ENCODE data around the gene STX19. TPM values are rescaled to one million over a fixed set of nuclear protein-coding genes. Genes with fewer than 3 reads are reported as not detected.

STX19 gene
- total RNA-seq, 2 experiments from 2014 or later, result not detected

DNA sequence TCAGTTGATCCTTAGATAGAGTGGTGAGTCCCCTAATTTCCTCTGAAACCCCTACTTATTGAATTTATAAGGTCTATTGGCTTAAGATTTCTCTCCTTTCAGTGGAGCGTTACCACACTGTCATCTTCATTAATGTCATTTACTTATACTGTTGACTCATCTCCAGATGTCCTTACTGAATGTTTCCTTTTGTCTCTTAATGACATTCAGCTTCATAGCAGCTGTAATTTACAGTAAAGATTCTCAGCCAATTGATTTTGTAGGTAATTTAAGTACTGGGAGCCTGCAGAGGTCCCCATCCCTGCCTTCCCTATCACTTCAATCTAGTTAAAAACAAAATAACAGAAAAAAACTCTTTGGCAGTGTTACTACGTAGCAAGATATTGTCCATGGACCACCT, 18.8 kb downstream of the STX19 start:
- intact Hi-C loops (cut with micrococcal nuclease; ENCODE audit: unreplicated experiment), result loop anchor here (10.0 kb wide), 1 partner anchor 65 kb away; no protein-coding TSS in a partner anchor
- Histone ChIP-seq H3K4me3 (ENCODE audit: low read depth, low read length, poor library complexity, severe bottlenecking) (no peak overlapping the region), H3K4me2 (ENCODE audit: low read length) (no peak overlapping the region), H3K36me3 (ENCODE audit: insufficient read depth, low read length) (no peaks in the 10 kb centered on the region; the same call in 1 of the 2 replicates), H3K9me2 (ENCODE audit: insufficient read depth, low read length) (no peaks in the 10 kb centered on the region), H2AFZ (ENCODE audit: low read length) (no peak overlapping the region), H3K27ac (ENCODE audit: low read depth, low read length, poor library complexity, severe bottlenecking) (no peak overlapping the region), H3K79me2 (ENCODE audit: insufficient read depth, low read depth, low read length) (no peaks in the 10 kb centered on the region), H3K9me3 (ENCODE audit: low read length) (no peaks in the 10 kb centered on the region), H3K4me1 (ENCODE audit: insufficient read depth, low read length, poor library complexity, severe bottlenecking) (no peaks in the 10 kb centered on the region), H4K20me1 (ENCODE audit: insufficient read depth, low read length) (no peaks in the 10 kb centered on the region)
- CTCF ChIA-PET (ENCODE audit: unreplicated experiment), result no interaction called here
- TF ChIP-seq, protein P1, sequence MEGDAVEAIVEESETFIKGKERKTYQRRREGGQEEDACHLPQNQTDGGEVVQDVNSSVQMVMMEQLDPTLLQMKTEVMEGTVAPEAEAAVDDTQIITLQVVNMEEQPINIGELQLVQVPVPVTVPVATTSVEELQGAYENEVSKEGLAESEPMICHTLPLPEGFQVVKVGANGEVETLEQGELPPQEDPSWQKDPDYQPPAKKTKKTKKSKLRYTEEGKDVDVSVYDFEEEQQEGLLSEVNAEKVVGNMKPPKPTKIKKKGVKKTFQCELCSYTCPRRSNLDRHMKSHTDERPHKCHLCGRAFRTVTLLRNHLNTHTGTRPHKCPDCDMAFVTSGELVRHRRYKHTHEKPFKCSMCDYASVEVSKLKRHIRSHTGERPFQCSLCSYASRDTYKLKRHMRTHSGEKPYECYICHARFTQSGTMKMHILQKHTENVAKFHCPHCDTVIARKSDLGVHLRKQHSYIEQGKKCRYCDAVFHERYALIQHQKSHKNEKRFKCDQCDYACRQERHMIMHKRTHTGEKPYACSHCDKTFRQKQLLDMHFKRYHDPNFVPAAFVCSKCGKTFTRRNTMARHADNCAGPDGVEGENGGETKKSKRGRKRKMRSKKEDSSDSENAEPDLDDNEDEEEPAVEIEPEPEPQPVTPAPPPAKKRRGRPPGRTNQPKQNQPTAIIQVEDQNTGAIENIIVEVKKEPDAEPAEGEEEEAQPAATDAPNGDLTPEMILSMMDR (conservative IDR thresholded peaks at IDR 0.05; ENCODE audit: low read length), result no peak
- no peak for TF ChIP-seq EZH2phosphoT487 (IDR thresholded peaks at IDR 0.05; ENCODE audit: borderline replicate concordance, low read depth, low read length)
- POLR2A ChIA-PET, result interaction anchor here (2.2 kb wide), 1 partner anchor 53 kb away, joined by 7 read pairs; the partner anchor contains the start of genes DHFR2 and NSUN3
- no peak for DNase-seq (ENCODE audit: low spot score)
- no TSS peak for BruUV-seq (replicated peaks)

DNA sequence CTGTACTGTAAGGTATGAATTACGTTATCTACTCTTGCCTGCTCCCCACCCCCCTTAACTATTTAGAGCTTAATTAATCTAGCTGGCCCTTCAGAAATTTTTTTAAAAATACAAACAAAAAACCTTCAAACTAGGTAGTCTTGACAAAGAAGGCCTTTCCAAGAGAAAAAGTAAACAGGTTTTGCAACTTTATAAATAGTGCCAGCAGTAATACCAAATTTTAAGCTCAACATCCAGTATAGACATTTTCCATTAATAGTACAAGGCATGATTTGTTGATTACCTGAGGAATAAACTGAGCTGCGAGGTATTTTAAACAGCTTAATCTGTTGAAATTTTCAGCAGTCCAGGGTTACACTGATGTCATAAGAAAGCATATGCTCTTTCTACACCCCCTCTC, 20.1 kb downstream of the STX19 start:
- H2AFZ ChIP-seq (ENCODE audit: low read length), result no peak overlapping the region
- no peaks in the 10 kb centered on the region; the same call in 1 of the 2 replicates for H3K36me3 ChIP-seq (ENCODE audit: insufficient read depth, low read length)
- H3K4me3 ChIP-seq (ENCODE audit: low read depth, low read length, poor library complexity, severe bottlenecking), result no peak overlapping the region
- no peak for TF ChIP-seq EZH2phosphoT487 (IDR thresholded peaks at IDR 0.05; ENCODE audit: borderline replicate concordance, low read depth, low read length)
- TF ChIP-seq, protein P1 (conservative IDR thresholded peaks at IDR 0.05; ENCODE audit: low read length), result no peak
- POLR2A ChIA-PET, result interaction anchor here (0.6 to 1.0 kb wide), 5 partner anchors 9 to 109 kb away, joined by 3 to 4 read pairs (median 3); no protein-coding TSS in a partner anchor
- H3K4me1 ChIP-seq (ENCODE audit: insufficient read depth, low read length, poor library complexity, severe bottlenecking), result no peaks in the 10 kb centered on the region
- CTCF ChIA-PET (ENCODE audit: unreplicated experiment), result no interaction called here
- no peaks in the 10 kb centered on the region for H4K20me1 ChIP-seq (ENCODE audit: insufficient read depth, low read length)
- DNase-seq (ENCODE audit: low spot score), result no peak
- intact Hi-C loops (cut with micrococcal nuclease; ENCODE audit: unreplicated experiment), result loop anchor here (10.0 kb wide), 1 partner anchor 63 kb away; no protein-coding TSS in a partner anchor
- H3K9me2 ChIP-seq (ENCODE audit: insufficient read depth, low read length), result no peaks in the 10 kb centered on the region
- H3K27ac ChIP-seq (ENCODE audit: low read depth, low read length, poor library complexity, severe bottlenecking), result no peak overlapping the region
- no TSS peak for BruUV-seq (replicated peaks)
- no peaks in the 10 kb centered on the region for H3K9me3 ChIP-seq (ENCODE audit: low read length)
- no peak overlapping the region for H3K4me2 ChIP-seq (ENCODE audit: low read length)
- H3K79me2 ChIP-seq (ENCODE audit: insufficient read depth, low read depth, low read length), result no peaks in the 10 kb centered on the region

DNA sequence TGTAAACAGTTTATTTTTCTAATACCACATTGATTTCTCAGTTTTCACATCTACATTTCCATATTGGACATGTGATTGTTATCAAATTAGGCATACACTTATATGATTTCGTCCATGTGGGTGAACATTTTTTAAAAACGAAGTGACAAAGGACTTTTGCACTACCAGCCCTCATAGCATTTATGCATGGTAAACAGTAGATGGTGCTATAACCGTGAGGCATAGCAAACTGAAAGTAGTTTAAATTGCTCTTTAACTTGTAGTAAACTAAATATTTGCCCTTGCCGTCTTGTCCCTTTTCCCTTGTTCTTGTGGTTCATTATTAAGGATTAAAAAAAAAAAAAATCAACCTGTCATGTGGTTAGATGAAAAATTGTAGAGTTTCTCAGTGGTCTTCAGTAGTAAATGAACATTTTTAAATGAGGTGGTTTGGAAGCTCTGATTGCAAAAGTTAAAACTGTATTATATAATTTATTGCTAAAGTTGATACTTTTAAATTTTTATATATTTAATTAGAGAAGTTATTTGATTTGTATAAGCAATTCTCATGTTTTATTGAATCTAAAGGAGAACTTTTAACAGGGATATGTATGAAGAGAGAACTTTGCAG, 24.0 kb downstream of the STX19 start:
- BruUV-seq (replicated peaks), result no TSS peak
- TF ChIP-seq, protein P1 (conservative IDR thresholded peaks at IDR 0.05; ENCODE audit: low read length), result peak; percentile 98
- TF ChIP-seq EZH2phosphoT487 (IDR thresholded peaks at IDR 0.05; ENCODE audit: borderline replicate concordance, low read depth, low read length), result no peak

More for the DNA sequence above, 24.0 kb downstream of the STX19 start:
- no peaks in the 10 kb centered on the region for H3K79me2 ChIP-seq (ENCODE audit: insufficient read depth, low read depth, low read length)
- ChIA-PET CTCF (ENCODE audit: unreplicated experiment) (no interaction called here), POLR2A (interaction anchor here (1.2 kb wide), 1 partner anchor 24 kb away, joined by 3 read pairs; the partner anchor contains the start of gene ARL13B)
- H4K20me1 ChIP-seq (ENCODE audit: insufficient read depth, low read length), result no peaks in the 10 kb centered on the region
- H3K4me2 ChIP-seq (ENCODE audit: low read length), result peak overlapping the region; percentile 57
- H3K36me3 ChIP-seq (ENCODE audit: insufficient read depth, low read length), result no peaks in the 10 kb centered on the region; the same call in 1 of the 2 replicates
- no peak overlapping the region for H3K27ac ChIP-seq (ENCODE audit: low read depth, low read length, poor library complexity, severe bottlenecking)
- peak; percentile 67 for DNase-seq (ENCODE audit: low spot score)
- no peaks in the 10 kb centered on the region for H3K9me3 ChIP-seq (ENCODE audit: low read length)
- H3K4me1 ChIP-seq (ENCODE audit: insufficient read depth, low read length, poor library complexity, severe bottlenecking), result no peaks in the 10 kb centered on the region
- H3K4me3 ChIP-seq (ENCODE audit: low read depth, low read length, poor library complexity, severe bottlenecking), result no peak overlapping the region
- intact Hi-C loops (cut with micrococcal nuclease; ENCODE audit: unreplicated experiment), result loop anchor here (1.0 to 10.0 kb wide), 3 partner anchors 58 to 65 kb away; partner anchors contain the start of gene DHFR2
- H2AFZ ChIP-seq (ENCODE audit: low read length), result peak overlapping the region; percentile 42; the same call in 1 of the 2 replicates
- H3K9me2 ChIP-seq (ENCODE audit: insufficient read depth, low read length), result no peaks in the 10 kb centered on the region

Data from OCI-LY7 (cell line).